Hematopoietic multipotent progenitor cell (in vitro differentiated cells): Measurements from ENCODE around the gene TCAP. TPM values are rescaled to one million over a fixed set of nuclear protein-coding genes. Genes with fewer than 3 reads are reported as not detected.
"Not testable (repeated sequence)": the region's sequence is repeated elsewhere in the genome, so short reads cannot be mapped to it uniquely, and the experiment has no call there.

Experiments used
- DNase-seq, 3 donors: peaks; one replicate each; pipeline ENCODE4 v3.0.0-alpha.2; 2011 to 2015; ENCODE audit warnings: low read depth in 2 of 3, low spot score in 2 of 3
- total RNA-seq: library from RNA; depleted of rRNA; stranded (reverse); fragments of >200 nt; gene quantifications from one replicate; pipeline ENCODE4 v1.2.3, GENCODE V29; 2012

TCAP gene
- total RNA-seq, 1 donor = 0.81 TPM

- no peak for DNase-seq
Measured at GRCh38 chr17:39677542-39678339, 12.6 kb downstream of the TCAP start.

GRCh38 chr17:39678340-39679116, 13.4 kb downstream of the TCAP start:
- no peak for DNase-seq

DNA sequence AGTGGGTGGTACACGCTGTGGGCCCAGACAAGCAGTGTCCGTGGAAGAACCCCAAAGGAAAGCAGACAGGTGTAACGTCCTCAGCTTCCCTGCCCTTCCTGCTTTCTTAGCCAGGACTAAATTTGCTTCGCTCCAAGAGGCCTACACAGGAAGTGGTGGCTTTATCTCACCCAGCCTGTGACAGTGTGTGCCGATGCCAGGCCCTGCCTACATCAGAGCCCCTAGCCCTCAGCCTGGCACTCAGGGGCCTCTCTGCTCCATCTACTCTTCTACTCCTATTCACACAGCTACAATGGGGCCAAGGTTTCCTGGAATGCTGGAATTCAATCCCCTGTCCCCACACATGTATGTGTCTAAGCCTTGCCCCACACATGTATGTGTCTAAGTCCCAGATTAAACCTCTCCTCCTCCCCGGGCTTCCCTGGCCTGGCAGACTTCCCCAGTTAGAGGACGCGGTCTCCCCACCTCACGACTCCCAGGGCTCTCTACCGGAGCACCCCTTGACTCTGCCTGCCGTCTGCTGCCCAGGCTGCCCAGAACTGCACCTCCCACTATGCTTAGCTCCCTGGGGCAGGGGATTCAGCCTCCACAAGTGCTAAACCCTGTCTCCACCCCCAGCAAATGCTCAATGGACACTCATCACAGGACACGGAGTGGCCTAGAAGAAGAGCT, 14.5 kb downstream of the TCAP start:
- DNase-seq = peak in 2 of 3 donors; percentile 57 to 67

GRCh38 chr17:39683295-39683939, 18.3 kb downstream of the TCAP start:
- DNase-seq = no peak

DNA sequence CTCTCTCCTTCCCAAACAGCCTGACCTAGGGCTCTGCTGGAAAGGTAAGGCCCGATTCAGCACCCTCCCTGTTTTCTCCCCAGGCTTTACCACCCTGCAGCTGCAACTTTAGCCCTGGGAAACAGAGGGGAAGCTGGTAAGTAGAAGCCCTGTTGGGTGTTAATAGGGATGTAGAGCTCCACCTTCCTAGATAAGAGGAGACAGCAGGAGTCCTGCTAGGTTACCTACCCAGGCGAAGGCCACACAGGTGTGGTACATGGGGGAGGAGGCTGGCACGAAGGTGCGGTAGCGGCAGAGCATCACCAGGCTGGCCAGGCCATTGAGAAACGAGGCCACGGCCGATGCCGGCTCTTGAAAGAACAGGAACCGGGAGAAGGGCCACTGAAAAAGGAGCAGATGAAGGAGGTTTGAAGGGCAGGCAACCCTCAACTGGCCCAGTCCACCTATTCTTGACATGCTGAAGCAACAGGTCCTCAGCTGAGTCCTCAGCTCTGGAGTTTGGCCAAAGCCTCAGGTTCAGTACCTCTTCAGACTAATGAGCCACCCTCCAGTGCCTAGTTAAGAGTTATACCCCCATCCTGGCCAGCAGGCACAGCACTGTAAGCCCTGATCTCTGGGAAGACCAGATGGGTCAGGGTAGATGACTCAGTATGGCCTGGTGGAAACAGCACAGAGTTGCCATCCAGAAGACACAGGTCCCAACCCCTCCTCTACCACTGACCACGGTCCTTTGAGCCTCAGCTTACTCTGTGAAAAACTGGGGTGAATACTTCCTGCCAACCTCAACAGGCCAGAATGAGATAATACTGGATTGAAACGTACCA, 19.4 kb downstream of the TCAP start:
- no peak for DNase-seq

DNA sequence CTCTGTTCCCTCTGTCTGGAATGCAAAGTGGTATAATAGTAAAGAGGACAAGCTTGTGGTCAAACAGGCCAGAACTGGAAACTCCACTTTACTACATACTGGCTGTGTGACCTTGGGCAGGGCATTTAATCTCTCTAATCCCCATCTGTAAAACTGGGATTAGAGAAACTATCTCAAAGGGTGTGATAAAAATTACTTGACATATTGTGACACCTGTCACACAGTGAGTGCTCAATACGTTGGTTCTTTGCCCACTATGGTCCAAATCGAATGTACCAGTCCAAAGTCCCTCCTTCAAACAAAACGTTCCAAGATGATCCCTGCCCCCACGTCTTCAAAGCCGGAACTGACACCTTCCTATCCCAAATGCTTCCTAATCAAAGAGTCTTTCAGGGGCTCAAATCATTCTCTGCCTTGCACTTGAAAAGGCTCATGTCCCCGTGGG, 22.0 kb downstream of the TCAP start:
- no peak for DNase-seq

GRCh38 chr17:39687546-39688474, 22.7 kb downstream of the TCAP start, which contains the start of gene PGAP3:
PGAP3 (minus strand) TSS chr17:39688057; CDS start chr17:39688014, 43 bp downstream.
- peak; percentile 69 to 93 (median 93) for DNase-seq

DNA sequence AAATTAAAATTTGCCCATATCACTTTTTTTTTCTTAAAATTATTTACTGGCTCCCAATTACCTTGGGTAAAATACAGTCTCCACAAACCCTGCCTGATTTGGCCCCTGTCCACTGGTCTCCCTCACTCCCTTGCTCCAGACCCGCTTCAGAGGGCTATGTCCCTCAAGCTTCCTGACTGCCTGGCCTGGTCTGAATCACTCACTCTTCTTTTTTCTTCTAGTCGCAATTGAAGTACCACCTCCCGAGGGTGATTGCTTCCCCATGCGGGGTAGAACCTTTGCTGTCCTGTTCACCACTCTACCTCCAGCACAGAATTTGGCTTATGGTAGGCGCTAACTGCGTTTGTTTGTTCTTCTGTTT, 23.3 kb downstream of the TCAP start:
- no peak for DNase-seq

DNA sequence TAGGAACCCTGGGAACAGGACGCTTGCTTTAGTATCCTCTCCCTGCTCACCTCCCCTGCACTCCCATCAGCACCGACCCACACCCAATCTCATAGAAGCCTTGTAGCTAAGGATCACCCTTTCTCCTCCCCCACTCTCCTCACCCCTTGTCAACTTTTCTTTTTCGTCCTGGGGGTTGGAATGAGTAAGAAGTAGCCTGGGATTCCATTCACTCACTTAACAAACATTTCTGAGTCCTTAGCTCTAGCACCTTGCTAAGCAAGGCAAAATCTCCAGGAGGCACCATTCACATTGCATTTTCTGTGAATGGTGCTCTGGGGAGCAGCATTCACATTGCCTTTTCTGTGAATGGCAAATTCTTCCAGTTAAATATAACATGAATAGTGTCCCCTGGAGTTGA, 23.8 kb downstream of the TCAP start:
- no peak for DNase-seq

DNA sequence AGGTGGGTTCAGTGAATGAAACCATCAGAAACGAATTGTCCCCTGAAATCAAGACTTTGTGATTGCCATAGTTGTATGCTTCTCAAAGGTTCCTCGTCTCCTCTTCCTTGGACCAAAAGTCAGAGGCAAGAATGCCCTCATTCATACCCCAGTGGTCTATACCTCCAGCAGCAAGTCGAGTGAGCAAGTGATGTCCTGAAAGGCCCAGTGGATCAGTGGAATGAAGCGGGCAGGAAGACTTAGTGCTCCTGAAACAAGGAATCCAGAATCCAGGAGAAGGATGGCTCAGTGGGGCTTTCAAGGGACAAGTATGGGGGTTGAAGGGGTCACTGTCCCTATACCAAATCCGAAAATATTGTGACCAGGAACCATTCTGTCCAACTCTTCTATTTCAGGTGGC, 29.4 kb downstream of the TCAP start:
- DNase-seq = no peak

GRCh38 chr17:39695089-39695474, 29.9 kb downstream of the TCAP start:
- no peak for DNase-seq

DNA sequence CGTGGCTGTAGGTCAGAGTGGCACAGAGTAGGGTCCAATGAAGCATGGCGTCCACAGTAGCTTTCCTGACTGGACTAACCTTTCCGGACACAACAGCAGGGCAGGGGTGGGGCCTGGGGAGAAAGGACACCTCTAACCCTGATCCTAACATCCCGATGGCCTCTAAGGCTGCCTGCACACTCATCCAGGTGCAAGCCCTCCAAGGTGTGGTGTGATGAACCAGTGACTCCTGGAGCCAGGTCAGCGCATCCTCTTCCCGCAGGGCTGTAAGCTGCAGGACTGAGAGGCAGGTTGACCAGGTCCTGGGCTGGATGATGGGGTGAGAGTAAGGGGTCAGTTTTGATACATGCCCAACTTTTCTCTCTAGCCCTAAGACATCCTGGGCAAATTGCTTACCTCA, 31.6 kb downstream of the TCAP start:
- DNase-seq = no peak

DNA sequence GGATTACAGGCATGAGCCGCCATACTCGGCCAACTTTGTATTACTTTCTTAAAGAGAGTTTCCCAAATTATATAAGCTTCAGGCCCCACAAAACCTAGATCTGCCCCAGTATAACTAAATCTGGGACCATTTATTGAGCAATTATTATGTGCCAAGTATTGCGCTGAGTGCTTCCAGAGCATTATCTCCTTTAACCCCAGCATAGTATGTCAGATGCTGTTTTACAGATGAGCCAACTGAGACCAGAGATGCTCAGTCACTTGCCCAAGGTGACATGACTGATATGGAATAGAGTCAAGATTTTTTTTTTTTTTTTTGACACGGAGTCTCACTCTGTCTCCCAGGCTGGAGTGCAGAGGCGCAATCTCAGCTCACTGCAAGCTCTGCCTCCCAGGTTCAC, 32.8 kb downstream of the TCAP start:
- DNase-seq = no peak

DNA sequence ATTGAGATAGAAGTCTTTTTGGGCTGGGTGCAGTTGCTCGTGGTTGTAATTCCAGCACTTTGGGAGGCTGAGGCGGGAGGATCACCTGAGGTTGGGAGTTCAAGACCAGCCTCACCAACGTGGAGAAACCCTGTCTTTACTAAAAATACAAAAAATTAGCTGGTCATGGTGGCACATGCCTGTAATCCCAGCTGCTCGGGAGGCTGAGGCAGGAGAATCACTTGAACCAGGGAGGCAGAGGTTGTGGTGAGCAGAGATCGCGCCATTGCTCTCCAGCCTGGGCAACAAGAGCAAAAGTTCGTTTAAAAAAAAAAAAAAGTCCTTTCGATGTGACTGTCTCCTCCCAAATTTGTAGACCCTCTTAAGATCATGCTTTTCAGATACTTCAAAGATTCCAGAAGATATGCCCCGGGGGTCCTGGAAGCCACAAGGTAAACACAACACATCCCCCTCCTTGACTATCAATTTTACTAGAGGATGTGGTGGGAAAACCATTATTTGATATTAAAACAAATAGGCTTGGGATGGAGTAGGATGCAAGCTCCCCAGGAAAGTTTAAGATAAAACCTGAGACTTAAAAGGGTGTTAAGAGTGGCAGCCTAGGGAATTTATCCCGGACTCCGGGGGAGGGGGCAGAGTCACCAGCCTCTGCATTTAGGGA, 34.1 kb downstream of the TCAP start:
- DNase-seq = not testable (repeated sequence)

- no peak for DNase-seq
Measured at GRCh38 chr17:39699818-39700147, 34.6 kb downstream of the TCAP start, which contains the start of gene ERBB2. ERBB2 (plus strand) TSS chr17:39700064; CDS start chr17:39700239, 175 bp downstream.

DNA sequence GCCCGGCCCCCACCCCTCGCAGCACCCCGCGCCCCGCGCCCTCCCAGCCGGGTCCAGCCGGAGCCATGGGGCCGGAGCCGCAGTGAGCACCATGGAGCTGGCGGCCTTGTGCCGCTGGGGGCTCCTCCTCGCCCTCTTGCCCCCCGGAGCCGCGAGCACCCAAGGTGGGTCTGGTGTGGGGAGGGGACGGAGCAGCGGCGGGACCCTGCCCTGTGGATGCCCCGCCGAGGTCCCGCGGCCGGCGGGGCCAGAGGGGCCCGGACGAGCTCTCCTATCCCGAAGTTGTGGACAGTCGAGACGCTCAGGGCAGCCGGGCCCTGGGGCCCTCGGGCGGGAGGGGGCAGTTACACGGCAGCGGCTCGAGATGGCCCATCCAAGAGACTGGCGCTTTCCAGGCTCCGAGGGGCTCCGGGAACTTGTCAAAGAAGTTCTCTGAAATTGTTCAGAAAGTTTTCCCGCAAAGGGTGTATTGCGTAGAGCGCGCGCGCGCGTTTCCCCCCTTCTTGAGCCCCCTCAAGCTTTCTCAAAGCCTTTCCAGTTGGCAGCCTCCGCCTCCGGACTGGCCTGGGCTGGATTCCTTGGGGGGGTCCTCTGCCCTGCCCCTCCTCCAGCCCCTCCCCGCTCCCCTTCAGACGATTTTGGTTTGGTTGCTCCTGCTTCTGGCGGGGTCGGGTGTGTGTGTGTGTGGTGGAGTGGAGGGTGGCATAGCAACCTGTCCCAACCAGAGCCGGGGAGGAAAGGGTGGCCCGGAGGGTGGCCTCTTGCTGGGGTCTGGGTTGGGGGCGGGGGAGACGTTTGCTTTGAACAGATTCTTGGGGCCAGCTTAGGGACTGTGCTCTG, 35.2 kb downstream of the TCAP start:
- DNase-seq = peak in 1 of 3 donors; percentile 29

DNA sequence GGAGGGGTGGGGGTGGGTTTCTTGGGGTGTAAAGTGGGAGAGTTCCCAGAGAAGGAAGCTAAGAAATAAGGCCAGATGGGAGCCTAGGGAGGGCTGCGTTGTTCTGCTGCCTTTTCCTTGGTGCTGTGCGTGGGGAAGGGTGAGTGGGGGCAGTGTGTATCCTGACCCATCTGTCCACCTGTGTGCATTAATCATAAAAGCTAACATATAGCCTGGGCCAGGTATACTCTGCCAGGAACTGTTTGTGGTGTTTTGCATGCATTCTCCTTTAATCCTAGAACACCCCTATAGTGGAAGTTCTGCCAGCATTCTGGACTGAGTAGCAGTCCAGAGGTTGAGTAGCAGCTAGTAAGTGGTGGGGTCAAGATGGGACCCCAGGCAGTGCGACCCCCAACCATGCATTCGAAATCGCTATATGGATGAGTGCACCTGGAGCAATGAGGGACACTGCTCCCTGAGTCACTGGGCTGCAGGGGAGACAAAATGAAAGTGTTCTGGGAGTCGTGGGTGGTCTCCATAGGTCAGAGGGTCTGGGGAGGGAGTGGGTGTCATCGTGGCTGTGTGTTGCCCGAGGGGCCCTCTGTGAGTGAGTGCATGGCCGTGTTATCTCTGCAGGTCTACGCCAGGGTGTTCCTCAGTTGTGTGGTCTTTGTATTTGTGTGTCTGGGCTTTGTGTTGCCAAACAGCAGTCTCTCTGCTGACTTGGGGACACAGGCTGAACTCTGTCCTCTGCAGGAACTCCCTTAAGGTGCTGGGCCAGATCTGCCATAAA, 36.0 kb downstream of the TCAP start:
- no peak for DNase-seq
